GM21576 (cell line): ENCODE results near the gene ZNF543.
"Not testable (repeated sequence)": the region's sequence is repeated elsewhere in the genome, so short reads cannot be mapped to it uniquely, and the experiment has no call there.

Experiments used
- ATAC-seq: cut with Tn5 transposase; IDR thresholded peaks from one replicate; pipeline ENCODE4 v1.9.1; 2021; ENCODE audit warnings: mild to moderate bottlenecking, moderate library complexity; ENCODE audit not compliant: unreplicated experiment

The ZNF543 gene

DNA sequence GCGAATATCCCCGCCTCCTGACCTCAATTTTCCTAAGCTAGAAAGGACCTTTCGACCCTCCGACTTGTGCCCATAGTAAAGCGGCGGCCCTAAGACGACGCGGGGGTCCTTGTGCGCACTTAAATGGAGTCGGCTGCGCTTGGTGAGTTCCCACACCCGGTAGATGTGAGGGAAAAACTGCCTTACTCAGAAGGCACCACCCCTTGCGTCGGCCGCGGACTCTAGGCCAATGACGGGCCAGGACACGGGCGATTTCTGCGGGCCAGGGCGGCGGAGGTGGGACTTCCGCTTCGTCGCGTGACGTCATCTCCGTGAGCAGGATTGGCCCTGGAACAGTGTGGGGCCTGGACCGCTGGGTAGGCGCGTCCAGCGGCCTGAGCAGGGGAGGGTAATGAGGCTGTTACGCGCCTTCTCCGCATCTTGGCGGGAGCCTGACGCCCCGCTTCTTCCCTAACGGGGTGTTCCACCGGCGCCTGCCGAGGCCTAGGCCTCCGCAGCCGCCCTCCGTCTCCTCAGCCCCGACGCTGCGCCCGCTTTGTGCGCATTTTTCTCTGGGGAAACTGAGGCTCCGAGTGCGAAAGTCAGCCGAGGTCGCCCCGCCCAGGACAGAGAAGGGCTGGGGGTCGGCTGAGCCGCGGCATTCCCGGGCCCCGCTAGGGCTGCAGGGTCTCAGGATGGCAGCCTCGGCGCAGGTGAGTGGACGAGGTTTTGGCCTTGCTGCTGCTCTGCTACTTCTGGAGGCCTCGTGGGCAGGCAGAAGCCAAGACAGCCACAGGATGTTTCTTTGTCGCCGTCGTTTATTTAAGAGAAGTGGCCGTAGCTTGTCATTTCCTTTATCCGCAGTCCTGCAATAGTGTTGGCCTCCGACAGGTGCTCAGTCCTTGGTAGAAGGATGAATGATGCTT lies at the start of gene ZNF543:
ZNF543 (plus strand) TSS at position 293 of the 905 bp plus-strand sequence; CDS start at position 675, 382 bp downstream.
- ATAC-seq, result peak; percentile 96

- no peak for ATAC-seq
Observed at GRCh38 chr19:57271280-57271679, 49.0 kb upstream of the ZNF543 start.

GRCh38 chr19:57273014-57273413 lies 47.3 kb upstream of the ZNF543 start:
- no peak for ATAC-seq

DNA sequence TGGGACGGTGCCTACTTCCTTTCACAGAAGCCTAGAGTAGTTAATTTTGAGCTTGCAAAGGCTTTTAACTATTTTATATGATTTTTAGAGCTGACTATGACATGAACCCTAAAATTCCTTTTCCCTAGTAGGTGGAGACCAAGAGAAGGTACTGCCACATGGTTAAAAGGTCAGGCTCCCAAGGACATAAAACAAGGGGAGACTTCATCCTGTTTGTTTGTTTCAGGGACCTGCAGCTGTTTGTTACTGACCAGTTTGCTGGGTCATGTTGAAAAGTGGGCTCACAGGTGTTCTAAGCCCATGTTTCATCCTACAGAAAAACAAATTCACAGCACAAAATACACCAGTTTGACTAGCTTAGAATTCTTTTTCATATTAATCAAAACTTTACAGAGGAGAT lies 43.8 kb upstream of the ZNF543 start:
- no peak for ATAC-seq

GRCh38 chr19:57278481-57278880 lies 41.8 kb upstream of the ZNF543 start:
- ATAC-seq, result not testable (repeated sequence)

DNA sequence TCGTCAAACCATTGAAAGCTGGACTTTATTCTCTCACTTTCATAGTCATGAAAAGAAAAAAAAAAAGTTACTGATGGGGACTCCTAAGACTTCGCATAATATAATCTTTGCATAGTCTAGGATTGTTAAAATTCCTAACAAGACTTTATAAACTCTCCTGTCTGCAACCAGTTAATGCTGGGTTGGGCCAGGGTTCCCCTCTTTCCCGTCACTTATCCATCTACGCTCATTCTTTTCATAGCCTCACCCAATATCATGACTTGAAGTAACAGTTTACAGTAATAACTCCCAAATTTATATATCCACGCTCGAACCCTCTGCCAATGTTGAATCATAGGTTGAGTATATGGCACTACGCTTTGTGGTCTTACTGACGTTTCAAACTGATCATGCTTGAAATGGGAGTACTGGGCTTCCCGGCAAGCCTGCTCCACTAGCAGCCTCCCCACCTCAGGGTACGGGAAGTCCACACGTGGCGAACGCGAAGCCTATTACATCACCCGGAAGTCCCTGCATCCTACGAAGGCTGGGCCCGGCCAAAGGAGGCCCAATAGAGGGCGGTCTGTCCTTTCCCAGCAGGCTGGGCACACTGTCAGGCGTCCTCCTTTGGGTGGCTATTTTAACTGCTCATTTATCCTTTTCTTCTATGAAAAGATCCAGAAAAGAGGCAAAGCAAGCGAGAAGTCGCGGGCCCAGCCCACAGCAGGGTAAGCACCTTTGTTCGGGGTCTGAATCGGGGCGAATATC lies 40.7 kb upstream of the ZNF543 start:
- ATAC-seq, result peak; percentile 67

DNA sequence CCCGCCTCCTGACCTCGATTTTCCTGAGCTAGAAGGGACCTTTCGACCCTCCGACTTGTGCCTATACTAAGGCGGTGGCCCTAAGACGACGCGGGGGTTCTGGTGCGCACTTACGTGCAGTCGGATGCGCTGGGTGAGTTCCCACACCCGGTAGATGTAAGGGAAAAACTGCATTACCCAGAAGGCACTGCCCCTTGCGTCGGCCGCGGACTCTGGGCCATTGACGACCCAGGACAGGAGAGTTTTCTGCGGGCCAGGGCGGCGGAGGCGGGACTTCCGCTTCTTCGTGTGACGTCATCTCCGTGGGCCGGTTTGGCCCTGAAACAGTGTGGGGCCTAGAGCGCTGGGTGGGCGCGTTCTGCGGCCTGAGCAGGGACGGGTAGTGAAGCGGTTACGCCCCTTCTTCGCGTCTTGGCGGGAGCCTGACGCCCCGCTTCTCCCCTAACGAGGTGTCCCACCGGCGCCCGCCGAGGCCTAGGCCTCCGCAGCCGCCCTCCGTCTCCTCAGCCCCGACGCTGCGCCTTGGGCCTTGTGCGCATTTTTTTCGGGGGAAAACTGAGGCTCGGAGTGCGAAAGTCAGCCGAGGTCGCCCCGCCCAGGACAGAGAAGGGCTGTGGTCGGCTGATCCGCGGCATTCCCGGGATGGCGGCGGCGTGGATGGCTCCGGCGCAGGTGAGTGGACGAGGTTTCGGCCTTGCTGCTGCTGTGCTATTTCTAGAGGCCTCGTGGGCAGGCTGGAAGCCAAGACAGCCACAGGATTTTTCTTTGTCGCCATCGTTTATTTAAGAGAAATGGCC lies 39.9 kb upstream of the ZNF543 start, which contains the start of gene ZNF460:
ZNF460 (plus strand) TSS at position 321 of the 797 bp plus-strand sequence; CDS start at position 643, 322 bp downstream.
- ATAC-seq, result peak; percentile 61

GRCh38 chr19:57280962-57281400 lies 39.3 kb upstream of the ZNF543 start:
- ATAC-seq, result no peak

DNA sequence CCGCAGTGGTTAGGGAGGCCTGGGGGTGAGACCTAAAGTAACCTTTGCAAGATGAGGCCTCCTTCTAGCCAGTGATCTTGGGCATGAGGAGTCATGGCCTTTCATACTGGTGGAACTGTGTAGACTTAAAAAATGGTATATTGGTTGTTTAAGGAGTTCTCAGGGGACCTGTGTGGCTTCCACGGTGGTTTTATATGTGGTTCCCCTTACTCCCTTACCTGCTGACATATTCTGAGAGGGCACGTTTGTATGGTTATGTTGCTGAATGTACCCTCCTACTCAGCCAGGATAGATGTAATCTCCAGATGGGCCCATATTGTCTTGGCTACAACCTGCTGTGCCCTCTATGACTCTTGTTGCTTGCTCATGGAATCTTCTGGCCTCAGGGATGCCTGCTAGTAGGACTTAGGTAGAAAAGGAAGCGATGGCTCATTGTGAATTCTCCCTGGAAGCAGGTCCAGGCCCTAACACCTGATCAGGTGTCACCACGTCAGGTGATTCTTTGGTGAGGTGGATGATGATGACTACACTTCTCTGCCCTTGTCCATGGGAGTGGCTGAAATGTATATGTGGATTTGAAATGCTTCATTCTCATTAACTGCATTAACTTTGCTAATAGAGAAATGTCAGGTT lies 38.1 kb upstream of the ZNF543 start:
- ATAC-seq, result no peak

GRCh38 chr19:57288373-57288772 lies 31.9 kb upstream of the ZNF543 start:
- ATAC-seq, result no peak

DNA sequence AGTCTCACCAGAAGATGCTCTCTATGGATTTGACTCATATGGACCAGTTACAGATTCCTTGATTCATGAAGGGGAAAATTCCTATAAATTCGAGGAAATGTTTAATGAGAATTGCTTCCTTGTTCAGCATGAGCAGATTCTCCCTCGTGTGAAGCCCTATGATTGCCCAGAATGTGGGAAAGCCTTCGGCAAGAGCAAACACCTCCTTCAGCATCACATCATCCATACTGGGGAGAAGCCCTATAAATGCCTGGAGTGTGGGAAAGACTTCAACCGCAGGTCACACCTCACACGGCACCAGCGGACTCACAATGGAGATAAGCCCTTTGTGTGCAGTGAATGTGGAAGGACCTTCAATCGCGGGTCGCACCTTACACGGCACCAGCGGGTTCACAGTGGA lies 29.3 kb upstream of the ZNF543 start:
- no peak for ATAC-seq

DNA sequence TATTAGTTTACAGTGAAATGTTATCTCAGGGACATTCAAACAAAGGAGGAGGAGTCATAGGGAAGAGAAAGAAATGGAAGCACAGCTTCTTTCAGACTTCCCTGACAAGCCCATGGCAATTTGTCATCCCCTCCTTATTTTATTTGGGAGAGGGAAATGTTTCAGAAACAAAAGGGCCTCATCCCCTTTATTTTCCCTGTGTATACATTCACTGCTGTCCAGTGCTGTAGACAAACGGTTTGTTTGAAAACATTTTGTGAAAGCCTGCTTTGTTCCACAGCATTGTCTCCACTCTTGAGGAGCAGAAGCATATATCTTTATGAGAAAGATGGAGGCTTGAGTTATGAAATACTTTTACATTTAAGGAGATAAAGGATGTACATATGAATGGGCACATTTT lies 27.7 kb upstream of the ZNF543 start:
- ATAC-seq, result no peak

DNA sequence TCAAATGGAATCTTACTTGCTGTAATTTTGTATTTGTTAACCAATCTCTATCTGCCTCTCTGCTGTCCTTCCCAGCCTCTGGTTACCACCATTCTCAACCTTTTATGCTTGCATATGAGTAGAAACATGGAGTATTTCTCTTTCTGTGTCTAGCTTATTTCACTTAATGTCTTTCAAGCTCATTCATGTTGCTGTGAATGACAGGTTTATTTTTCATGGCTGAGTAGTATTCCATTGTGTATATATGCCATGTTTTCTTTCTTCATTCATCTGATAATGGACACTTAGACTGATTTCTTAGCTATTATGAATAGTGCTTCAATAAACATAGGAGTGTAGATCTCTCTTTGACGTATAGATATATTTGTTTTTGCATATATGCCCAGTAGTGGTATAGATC lies 26.6 kb upstream of the ZNF543 start:
- no peak for ATAC-seq

GRCh38 chr19:57302020-57302465 lies 18.2 kb upstream of the ZNF543 start:
- ATAC-seq, result no peak

DNA sequence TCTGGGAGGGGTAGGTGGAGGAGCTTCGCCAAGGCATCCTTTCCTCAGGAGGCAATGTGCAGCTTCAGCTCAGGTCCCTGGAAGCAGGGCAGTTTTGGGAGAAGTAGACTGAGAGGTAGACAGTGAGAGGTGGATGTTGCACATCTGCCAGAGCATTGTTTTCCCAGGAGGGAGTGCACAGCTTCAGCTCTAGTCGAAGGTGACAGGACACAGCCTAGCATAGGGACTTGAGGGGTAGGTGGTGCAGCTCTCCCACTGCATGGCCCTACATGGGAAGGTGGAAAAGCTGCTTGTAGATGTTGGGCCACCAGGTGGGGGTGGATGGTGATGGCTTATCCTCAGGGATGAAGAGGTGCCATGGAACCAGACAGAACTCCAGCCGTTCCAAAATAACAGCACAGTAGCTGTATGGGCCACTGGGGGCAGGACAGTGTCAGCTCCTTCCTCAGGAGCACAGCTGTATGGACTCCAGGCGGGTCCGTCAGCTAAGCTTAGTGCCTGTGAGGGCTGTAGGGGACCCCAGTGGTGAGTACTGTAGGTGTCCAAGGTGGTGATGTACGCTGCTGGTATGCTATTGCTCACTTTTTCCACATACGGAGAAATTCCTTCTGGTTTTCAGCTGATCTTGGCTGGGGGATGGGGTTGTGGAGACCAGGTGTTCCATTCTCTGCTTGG lies 17.4 kb upstream of the ZNF543 start:
- no peak for ATAC-seq

GRCh38 chr19:57305056-57305455 lies 15.2 kb upstream of the ZNF543 start:
- no peak for ATAC-seq

- no peak for ATAC-seq
Observed at GRCh38 chr19:57308514-57308913, 11.8 kb upstream of the ZNF543 start.

- no peak for ATAC-seq
Observed at GRCh38 chr19:57310792-57311191, 9.5 kb upstream of the ZNF543 start.

DNA sequence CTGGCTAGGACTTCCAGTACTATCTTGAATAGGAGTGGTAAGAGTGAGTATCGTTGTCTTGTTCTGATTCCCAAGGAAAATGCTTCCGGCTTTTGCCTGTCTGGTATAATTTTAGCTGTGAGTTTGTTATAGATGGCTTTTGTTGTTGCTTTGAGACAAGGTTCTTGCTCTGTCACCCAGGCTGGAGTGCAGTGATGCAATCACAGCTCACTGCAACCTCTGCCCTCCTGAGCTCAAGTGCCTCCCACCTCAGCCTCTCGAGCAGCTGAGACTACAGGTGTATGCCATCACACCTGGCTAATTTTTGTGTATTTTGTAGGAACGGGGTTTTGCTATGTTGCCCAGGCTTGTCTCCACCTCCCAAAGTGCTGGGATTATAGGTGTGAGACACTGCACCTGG lies 6.1 kb upstream of the ZNF543 start:
- no peak for ATAC-seq

DNA sequence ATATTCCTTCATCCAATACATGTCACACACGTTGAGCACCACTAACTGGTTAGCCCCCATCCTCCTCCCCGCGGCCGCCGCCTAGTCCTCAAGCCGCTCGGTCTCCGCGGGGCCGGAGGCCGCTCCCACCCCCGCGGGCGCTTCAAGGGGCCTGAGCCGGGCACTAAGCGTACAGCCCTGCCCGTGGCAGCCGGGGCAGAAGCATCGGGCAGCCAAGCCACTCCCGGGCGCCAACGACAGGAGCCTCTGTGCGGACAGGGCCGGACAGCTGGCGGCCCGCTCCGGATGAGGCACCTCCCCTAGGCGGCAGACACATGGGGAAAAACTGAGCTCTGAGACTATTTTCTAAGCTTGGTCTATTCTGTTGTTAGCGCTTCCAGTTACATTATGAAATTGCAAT lies 2.8 kb upstream of the ZNF543 start:
- ATAC-seq, result no peak
